Colonic mucosa (tissue), 4 donors: ENCODE data around the gene DES. TPM values are rescaled to one million over a fixed set of nuclear protein-coding genes. Genes with fewer than 3 reads are reported as not detected.

Source experiments
- DNase-seq: peaks from one replicate; pipeline ENCODE4 v3.0.0-alpha.2; 2020
- H3K27ac ChIP-seq: fragments of 200-600 bp; one replicate; pipeline ENCODE4 v1.8.0; 2021
- H3K27me3 ChIP-seq: fragments of 200-600 bp; one replicate; pipeline ENCODE4 v1.8.0; 2021
- H3K36me3 ChIP-seq: fragments of 200-600 bp; one replicate; pipeline ENCODE4 v1.8.0; 2021
- H3K4me1 ChIP-seq: fragments of 200-600 bp; one replicate; pipeline ENCODE4 v1.8.0; 2021; ENCODE audit warnings: mild to moderate bottlenecking
- H3K4me3 ChIP-seq: fragments of 200-600 bp; one replicate; pipeline ENCODE4 v1.8.0; 2021
- H3K9ac ChIP-seq, 2 donors: one replicate each; pipeline ENCODE4 v1.7.0; 2013; ENCODE audit warnings: control low read depth in 2 of 2, low read depth in 2 of 2, low read length in 2 of 2
- H3K9me3 ChIP-seq: fragments of 200-600 bp; one replicate; pipeline ENCODE4 v1.8.0; 2021
- CTCF ChIP-seq: fragments of 200-600 bp; IDR thresholded peaks from one replicate; pipeline ENCODE4 v1.8.0; 2022; ENCODE audit warnings: antibody characterized with exemption, mild to moderate bottlenecking
- intact Hi-C: fragments of 100-400 bp; cut with DNase I; formaldehyde crosslinking; loops from one replicate; pipeline ENCODE4 v1.14.1; 2022
- total RNA-seq, 2 donors: library from RNA; stranded (reverse); fragmentation: NEBNext Ultra II Directional in 1 of 2; extraction: Animal tissue kit (Norgen Biotek cat#: 25700) in 1 of 2; gene quantifications; one replicate each; pipeline ENCODE4 v1.2.1, GENCODE V29; 2021
- donor health status: healthy.
- donor health status: DM: no; HTN: no; CAD: no.
- donor health status: DM: no; HTN: no; CAD: no.

Gene DES
- total RNA-seq, 2 donors from 2014 or later: 24.0 to 917 TPM

GRCh38 chr2:219461669-219462068, 43.5 kb downstream of the DES start:
- Histone ChIP-seq H3K36me3 (no peaks in the 10 kb centered on the region), H3K9me3 (no peaks in the 10 kb centered on the region), H3K9ac (no peak overlapping the region), H3K27ac (no peak overlapping the region), H3K27me3 (no peaks in the 10 kb centered on the region), H3K4me3 (no peak overlapping the region), H3K4me1 (no peaks in the 10 kb centered on the region)
- no peak for TF ChIP-seq CTCF
- DNase-seq: no peak
- intact Hi-C loops: no loop called here

- H3K27ac ChIP-seq: no peak overlapping the region
- no peak overlapping the region for H3K4me3 ChIP-seq
Measured at GRCh38 chr2:219462349-219462748, 44.2 kb downstream of the DES start.

GRCh38 chr2:219464286-219465032, 46.3 kb downstream of the DES start:
- Histone ChIP-seq H3K9ac (no peak overlapping the region), H3K36me3 (no peaks in the 10 kb centered on the region), H3K27me3 (no peaks in the 10 kb centered on the region), H3K4me1 (no peaks in the 10 kb centered on the region), H3K4me3 (no peak overlapping the region), H3K9me3 (no peaks in the 10 kb centered on the region), H3K27ac (no peak overlapping the region)
- intact Hi-C loops: no loop called here
- no peak for TF ChIP-seq CTCF
- DNase-seq: no peak

More at GRCh38 chr2:219462349-219462748, 44.2 kb downstream of the DES start:
- no peak for TF ChIP-seq CTCF
- Histone ChIP-seq H3K4me1 (no peaks in the 10 kb centered on the region), H3K36me3 (no peaks in the 10 kb centered on the region), H3K27me3 (no peaks in the 10 kb centered on the region), H3K9me3 (no peaks in the 10 kb centered on the region), H3K9ac (no peak overlapping the region)
- no peak for DNase-seq
- intact Hi-C loops: no loop called here

- no peak overlapping the region for H3K4me3 ChIP-seq
Measured at GRCh38 chr2:219465659-219466561, 47.7 kb downstream of the DES start.

More at GRCh38 chr2:219465659-219466561, 47.7 kb downstream of the DES start:
- Histone ChIP-seq H3K9me3 (no peaks in the 10 kb centered on the region), H3K27ac (no peak overlapping the region), H3K4me1 (no peaks in the 10 kb centered on the region), H3K36me3 (no peaks in the 10 kb centered on the region), H3K27me3 (no peaks in the 10 kb centered on the region), H3K9ac (no peak overlapping the region)
- DNase-seq: no peak
- intact Hi-C loops: no loop called here
- no peak for TF ChIP-seq CTCF
